ENCODE results near the gene YY2. TPM values are rescaled to one million over a fixed set of nuclear protein-coding genes. Genes with fewer than 3 reads are reported as not detected.
"Not testable (repeated sequence)": the region's sequence is repeated elsewhere in the genome, so short reads cannot be mapped to it uniquely, and the experiment has no call there.

YY2 gene
- total and polyA plus RNA-seq, 2 experiments from 2014 or later = 1.2 to 1.5 TPM

DNA sequence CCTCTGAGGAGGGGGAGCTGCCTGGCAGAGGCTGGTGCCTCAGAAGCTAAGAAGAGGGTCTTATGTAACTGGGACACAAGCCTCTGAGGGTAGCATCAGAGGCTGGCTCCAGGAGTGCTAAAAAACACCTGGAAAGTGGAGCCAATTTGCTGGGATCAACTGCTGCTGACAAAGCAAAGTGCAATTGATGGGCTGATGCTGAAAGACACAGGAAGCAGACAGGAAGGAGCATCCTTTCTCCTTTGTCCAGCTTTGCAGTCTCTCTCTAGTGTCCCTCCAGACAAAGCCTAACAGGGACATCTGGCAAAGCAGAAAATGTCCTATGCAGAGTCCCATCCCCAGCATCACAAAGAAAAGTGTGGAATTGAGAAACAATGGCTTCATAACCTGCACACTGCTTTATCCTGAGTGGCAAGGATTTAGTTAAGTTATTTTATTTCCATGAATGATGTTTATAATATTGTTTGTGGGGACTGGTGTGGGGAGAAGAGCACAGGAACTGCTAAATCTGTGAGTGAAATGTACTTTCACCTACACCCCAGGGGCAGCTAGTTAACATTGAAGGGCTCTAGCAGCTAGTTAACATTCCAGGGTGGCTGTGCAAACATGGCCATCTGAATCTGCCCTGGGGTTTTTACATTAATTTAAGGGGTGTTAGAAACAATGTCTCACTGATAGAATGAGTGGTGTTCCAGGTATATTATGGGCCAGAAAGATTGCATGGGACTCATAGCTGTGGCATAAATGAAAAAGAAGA is 42.0 kb upstream of the YY2 start:
- TF ChIP-seq, protein P1, sequence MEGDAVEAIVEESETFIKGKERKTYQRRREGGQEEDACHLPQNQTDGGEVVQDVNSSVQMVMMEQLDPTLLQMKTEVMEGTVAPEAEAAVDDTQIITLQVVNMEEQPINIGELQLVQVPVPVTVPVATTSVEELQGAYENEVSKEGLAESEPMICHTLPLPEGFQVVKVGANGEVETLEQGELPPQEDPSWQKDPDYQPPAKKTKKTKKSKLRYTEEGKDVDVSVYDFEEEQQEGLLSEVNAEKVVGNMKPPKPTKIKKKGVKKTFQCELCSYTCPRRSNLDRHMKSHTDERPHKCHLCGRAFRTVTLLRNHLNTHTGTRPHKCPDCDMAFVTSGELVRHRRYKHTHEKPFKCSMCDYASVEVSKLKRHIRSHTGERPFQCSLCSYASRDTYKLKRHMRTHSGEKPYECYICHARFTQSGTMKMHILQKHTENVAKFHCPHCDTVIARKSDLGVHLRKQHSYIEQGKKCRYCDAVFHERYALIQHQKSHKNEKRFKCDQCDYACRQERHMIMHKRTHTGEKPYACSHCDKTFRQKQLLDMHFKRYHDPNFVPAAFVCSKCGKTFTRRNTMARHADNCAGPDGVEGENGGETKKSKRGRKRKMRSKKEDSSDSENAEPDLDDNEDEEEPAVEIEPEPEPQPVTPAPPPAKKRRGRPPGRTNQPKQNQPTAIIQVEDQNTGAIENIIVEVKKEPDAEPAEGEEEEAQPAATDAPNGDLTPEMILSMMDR (IDR thresholded peaks at IDR 0.05; ENCODE audit: poor library complexity) = no peak
- no peak for TF ChIP-seq EZH2 (IDR thresholded peaks at IDR 0.05; ENCODE audit: borderline replicate concordance)
- TF ChIP-seq EZH2phosphoT487 (IDR thresholded peaks at IDR 0.05; ENCODE audit: low read depth, severe bottlenecking, unreplicated experiment) = no peak
- no peak overlapping the region for H3K4me3 ChIP-seq
- peak overlapping the region; percentile 27 for H3K27ac ChIP-seq

DNA sequence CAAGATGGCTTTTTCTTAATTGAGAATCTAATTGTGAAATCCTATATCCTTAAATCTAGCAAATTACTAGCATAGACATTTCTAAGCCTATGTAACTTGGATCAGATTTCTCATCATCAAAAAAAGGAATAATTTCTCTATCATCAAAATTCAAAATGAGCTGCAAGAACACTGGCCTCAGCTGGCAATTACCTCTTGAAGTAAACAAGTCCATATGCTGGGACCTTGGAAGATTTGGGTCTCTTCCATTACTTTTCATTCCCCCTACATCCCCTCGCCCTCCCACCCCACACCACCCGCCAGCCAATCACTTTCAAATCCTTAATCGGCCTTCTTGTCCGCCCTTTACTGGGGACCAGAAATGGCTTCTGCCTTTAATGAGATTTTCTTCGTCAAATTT is 39.7 kb upstream of the YY2 start:
- Histone ChIP-seq H3K9me3 (ENCODE audit: low read depth) (no peaks in the 10 kb centered on the region), H3K4me3 (no peak overlapping the region), H3K9me2 (replicated peaks; ENCODE audit: insufficient read depth) (no peaks in the 10 kb centered on the region), H3K4me2 (no peak overlapping the region), H3K27me3 (no peaks in the 10 kb centered on the region), H4K20me1 (ENCODE audit: insufficient read depth, poor library complexity, severe bottlenecking) (no peaks in the 10 kb centered on the region), H3K36me3 (replicated peaks; ENCODE audit: insufficient read depth, low read depth) (no peaks in the 10 kb centered on the region), H2AFZ (no peak overlapping the region), H3K27ac (no peak overlapping the region), H3K79me2 (no peaks in the 10 kb centered on the region), H3K4me1 (ENCODE audit: insufficient read depth) (peaks cover 12% of the 10 kb centered on the region)
- TF ChIP-seq EZH2phosphoT487 (IDR thresholded peaks at IDR 0.05; ENCODE audit: low read depth, severe bottlenecking, unreplicated experiment) (no peak), EZH2 (IDR thresholded peaks at IDR 0.05; ENCODE audit: borderline replicate concordance) (no peak)
- TF ChIP-seq, protein P1 (IDR thresholded peaks at IDR 0.05; ENCODE audit: poor library complexity) = no peak
- DNase-seq (ENCODE audit: low spot score) = no peak
- WGBS (ENCODE audit: low lambda C conversion rate, missing lambda C conversion rate) = 83% methylated on average over 5 of the region's 5 CpGs

More for the DNA sequence above, 42.0 kb upstream of the YY2 start:
- no peaks in the 10 kb centered on the region for H3K79me2 ChIP-seq
- no peaks in the 10 kb centered on the region for H3K27me3 ChIP-seq
- no peak overlapping the region for H3K4me2 ChIP-seq
- no peaks in the 10 kb centered on the region for H3K9me3 ChIP-seq (ENCODE audit: low read depth)
- peaks cover 12% of the 10 kb centered on the region for H3K4me1 ChIP-seq (ENCODE audit: insufficient read depth)
- no peaks in the 10 kb centered on the region for H3K9me2 ChIP-seq (replicated peaks; ENCODE audit: insufficient read depth)
- H4K20me1 ChIP-seq (ENCODE audit: insufficient read depth, poor library complexity, severe bottlenecking) = no peaks in the 10 kb centered on the region
- DNase-seq (ENCODE audit: low spot score) = no peak
- H2AFZ ChIP-seq = no peak overlapping the region
- no peaks in the 10 kb centered on the region for H3K36me3 ChIP-seq (replicated peaks; ENCODE audit: insufficient read depth, low read depth)

DNA sequence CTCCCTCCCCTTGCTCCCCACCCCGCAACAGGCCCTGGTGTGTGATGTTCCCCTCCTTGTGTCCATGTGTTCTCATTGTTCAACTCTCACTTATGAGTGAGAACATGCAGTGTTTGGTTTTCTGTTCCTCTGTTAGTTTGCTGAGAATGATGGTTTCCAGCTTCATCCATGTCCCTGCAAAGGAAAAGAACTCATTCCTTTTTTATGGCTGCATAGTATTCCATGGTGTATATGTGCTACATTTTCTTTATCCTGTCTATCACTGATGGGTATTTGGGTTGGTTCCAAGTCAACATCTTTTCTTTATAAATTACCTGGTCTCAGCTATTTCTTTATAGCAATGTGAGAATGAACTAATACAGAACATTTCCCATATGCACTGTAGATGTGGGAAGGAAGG is 35.6 kb upstream of the YY2 start:
- not testable (repeated sequence) for H3K27me3 ChIP-seq; H3K27ac ChIP-seq; H3K36me3 ChIP-seq (replicated peaks; ENCODE audit: insufficient read depth, low read depth); H3K4me1 ChIP-seq (ENCODE audit: insufficient read depth); H2AFZ ChIP-seq; H3K4me3 ChIP-seq; DNase-seq (ENCODE audit: low spot score); H3K9me3 ChIP-seq (ENCODE audit: low read depth); H3K79me2 ChIP-seq; H4K20me1 ChIP-seq (ENCODE audit: insufficient read depth, poor library complexity, severe bottlenecking); H3K9me2 ChIP-seq (replicated peaks; ENCODE audit: insufficient read depth); H3K4me2 ChIP-seq
- 63% methylated on average over 1 of the region's 1 CpG for WGBS (ENCODE audit: low lambda C conversion rate, missing lambda C conversion rate)

DNA sequence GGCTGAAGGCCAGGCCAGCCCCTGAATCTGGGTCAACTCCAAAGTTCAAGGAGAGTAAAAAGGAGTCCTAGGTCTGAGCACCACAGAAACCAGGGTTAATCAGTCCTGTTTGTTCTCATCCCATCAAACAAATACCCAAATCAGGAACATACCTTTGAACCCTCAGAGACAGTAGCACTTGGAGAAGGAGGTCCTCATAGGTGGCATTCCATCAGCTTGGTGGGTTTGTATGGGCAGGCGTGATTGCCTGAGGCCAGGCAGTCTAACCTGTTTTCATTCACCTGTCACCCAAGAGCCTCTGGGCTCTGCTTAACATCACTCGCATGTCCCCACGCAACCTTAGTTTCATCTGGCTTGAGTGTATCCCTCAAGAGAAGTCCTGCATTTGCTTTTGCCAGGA is 33.9 kb upstream of the YY2 start:
- 63% methylated on average over 3 of the region's 3 CpGs for WGBS (ENCODE audit: low lambda C conversion rate, missing lambda C conversion rate)
- Histone ChIP-seq H4K20me1 (ENCODE audit: insufficient read depth, poor library complexity, severe bottlenecking) (no peaks in the 10 kb centered on the region), H3K4me3 (no peak overlapping the region), H3K27ac (no peak overlapping the region), H3K9me2 (replicated peaks; ENCODE audit: insufficient read depth) (no peaks in the 10 kb centered on the region), H2AFZ (no peak overlapping the region), H3K9me3 (ENCODE audit: low read depth) (no peaks in the 10 kb centered on the region), H3K36me3 (replicated peaks; ENCODE audit: insufficient read depth, low read depth) (no peaks in the 10 kb centered on the region), H3K4me1 (ENCODE audit: insufficient read depth) (no peaks in the 10 kb centered on the region), H3K4me2 (no peak overlapping the region), H3K79me2 (no peaks in the 10 kb centered on the region), H3K27me3 (no peaks in the 10 kb centered on the region)
- no peak for DNase-seq (ENCODE audit: low spot score)
- TF ChIP-seq EZH2phosphoT487 (IDR thresholded peaks at IDR 0.05; ENCODE audit: low read depth, severe bottlenecking, unreplicated experiment) = no peak
- no peak for TF ChIP-seq EZH2 (IDR thresholded peaks at IDR 0.05; ENCODE audit: borderline replicate concordance)
- TF ChIP-seq, protein P1 (IDR thresholded peaks at IDR 0.05; ENCODE audit: poor library complexity) = no peak

All from hepatocyte (in vitro differentiated cells).